Measurements from ENCODE around the gene TRIM31.

TRIM31 gene

GRCh38 chr6:30154709-30155519 lies 42.0 kb upstream of the TRIM31 start (continued):
- TF ChIP-seq, protein P1, sequence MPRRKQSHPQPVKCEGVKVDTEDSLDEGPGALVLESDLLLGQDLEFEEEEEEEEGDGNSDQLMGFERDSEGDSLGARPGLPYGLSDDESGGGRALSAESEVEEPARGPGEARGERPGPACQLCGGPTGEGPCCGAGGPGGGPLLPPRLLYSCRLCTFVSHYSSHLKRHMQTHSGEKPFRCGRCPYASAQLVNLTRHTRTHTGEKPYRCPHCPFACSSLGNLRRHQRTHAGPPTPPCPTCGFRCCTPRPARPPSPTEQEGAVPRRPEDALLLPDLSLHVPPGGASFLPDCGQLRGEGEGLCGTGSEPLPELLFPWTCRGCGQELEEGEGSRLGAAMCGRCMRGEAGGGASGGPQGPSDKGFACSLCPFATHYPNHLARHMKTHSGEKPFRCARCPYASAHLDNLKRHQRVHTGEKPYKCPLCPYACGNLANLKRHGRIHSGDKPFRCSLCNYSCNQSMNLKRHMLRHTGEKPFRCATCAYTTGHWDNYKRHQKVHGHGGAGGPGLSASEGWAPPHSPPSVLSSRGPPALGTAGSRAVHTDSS (tag by site-specific recombination; IDR thresholded peaks at IDR 0.05), result no peak
- TF ChIP-seq ZNF548 (tag by site-specific recombination; IDR thresholded peaks at IDR 0.05), result no peak
- no peak for TF ChIP-seq ZNF530 (tag by site-specific recombination; IDR thresholded peaks at IDR 0.05; ENCODE audit: low read depth)
- TF ChIP-seq ZBTB48 (tag by site-specific recombination; IDR thresholded peaks at IDR 0.05), result peak; percentile 55; the same call in 1 of the 2 replicates
- TF ChIP-seq ZFP69B (tag by site-specific recombination; IDR thresholded peaks at IDR 0.05), result peak; percentile 79; the same call in 1 of the 2 replicates
- no peak for TF ChIP-seq ZNF707 (tag by site-specific recombination; IDR thresholded peaks at IDR 0.05)
- TF ChIP-seq, protein P2, sequence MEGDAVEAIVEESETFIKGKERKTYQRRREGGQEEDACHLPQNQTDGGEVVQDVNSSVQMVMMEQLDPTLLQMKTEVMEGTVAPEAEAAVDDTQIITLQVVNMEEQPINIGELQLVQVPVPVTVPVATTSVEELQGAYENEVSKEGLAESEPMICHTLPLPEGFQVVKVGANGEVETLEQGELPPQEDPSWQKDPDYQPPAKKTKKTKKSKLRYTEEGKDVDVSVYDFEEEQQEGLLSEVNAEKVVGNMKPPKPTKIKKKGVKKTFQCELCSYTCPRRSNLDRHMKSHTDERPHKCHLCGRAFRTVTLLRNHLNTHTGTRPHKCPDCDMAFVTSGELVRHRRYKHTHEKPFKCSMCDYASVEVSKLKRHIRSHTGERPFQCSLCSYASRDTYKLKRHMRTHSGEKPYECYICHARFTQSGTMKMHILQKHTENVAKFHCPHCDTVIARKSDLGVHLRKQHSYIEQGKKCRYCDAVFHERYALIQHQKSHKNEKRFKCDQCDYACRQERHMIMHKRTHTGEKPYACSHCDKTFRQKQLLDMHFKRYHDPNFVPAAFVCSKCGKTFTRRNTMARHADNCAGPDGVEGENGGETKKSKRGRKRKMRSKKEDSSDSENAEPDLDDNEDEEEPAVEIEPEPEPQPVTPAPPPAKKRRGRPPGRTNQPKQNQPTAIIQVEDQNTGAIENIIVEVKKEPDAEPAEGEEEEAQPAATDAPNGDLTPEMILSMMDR (tag by site-specific recombination; IDR thresholded peaks at IDR 0.05), result no peak
- no peak for TF ChIP-seq ZNF221 (tag by site-specific recombination; IDR thresholded peaks at IDR 0.05; ENCODE audit: borderline replicate concordance)
- peak; percentile 95 for TF ChIP-seq HOXD13 (CRISPR knock-in tag; IDR thresholded peaks at IDR 0.05; ENCODE audit: borderline replicate concordance)
- TF ChIP-seq KLF10 (tag by site-specific recombination; IDR thresholded peaks at IDR 0.05), result 0 out of 2 replicates have a peak, but pooled peaks have one; percentile 25
- TF ChIP-seq ZNF223 (tag by site-specific recombination; IDR thresholded peaks at IDR 0.05), result no peak
- TF ChIP-seq, protein P3, sequence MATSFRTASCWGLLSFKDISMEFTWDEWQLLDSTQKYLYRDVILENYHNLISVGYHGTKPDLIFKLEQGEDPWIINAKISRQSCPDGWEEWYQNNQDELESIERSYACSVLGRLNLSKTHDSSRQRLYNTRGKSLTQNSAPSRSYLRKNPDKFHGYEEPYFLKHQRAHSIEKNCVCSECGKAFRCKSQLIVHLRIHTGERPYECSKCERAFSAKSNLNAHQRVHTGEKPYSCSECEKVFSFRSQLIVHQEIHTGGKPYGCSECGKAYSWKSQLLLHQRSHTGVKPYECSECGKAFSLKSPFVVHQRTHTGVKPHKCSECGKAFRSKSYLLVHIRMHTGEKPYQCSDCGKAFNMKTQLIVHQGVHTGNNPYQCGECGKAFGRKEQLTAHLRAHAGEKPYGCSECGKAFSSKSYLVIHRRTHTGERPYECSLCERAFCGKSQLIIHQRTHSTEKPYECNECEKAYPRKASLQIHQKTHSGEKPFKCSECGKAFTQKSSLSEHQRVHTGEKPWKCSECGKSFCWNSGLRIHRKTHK (tag by site-specific recombination; IDR thresholded peaks at IDR 0.05), result no peak
- TF ChIP-seq, protein P4, sequence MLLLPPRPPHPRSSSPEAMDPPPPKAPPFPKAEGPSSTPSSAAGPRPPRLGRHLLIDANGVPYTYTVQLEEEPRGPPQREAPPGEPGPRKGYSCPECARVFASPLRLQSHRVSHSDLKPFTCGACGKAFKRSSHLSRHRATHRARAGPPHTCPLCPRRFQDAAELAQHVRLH (tag by site-specific recombination; IDR thresholded peaks at IDR 0.05), result peak; percentile 51; the same call in 1 of the 2 replicates
- no peak for TF ChIP-seq YY1 (tag by site-specific recombination; IDR thresholded peaks at IDR 0.05)
- TF ChIP-seq EGR2 (tag by site-specific recombination; IDR thresholded peaks at IDR 0.05; ENCODE audit: low read depth), result no peak
- peak; percentile 82 for TF ChIP-seq ZNF76 (tag by site-specific recombination; IDR thresholded peaks at IDR 0.05; ENCODE audit: borderline replicate concordance, low read depth)
- TF ChIP-seq SP2 (tag by site-specific recombination; IDR thresholded peaks at IDR 0.05), result no peak
- TF ChIP-seq ZNF398 (tag by site-specific recombination; IDR thresholded peaks at IDR 0.05), result peak; percentile 78
- no peak for TF ChIP-seq ZNF473 (tag by site-specific recombination; IDR thresholded peaks at IDR 0.05)
- TF ChIP-seq ZBTB10 (tag by site-specific recombination; IDR thresholded peaks at IDR 0.05), result no peak
- peak; percentile 0; the same call in 1 of the 2 replicates for TF ChIP-seq ZBTB20 (tag by site-specific recombination; IDR thresholded peaks at IDR 0.05)
- TF ChIP-seq ZNF560 (tag by site-specific recombination; IDR thresholded peaks at IDR 0.05; ENCODE audit: borderline replicate concordance), result no peak
- TF ChIP-seq ZIC2 (tag by site-specific recombination; IDR thresholded peaks at IDR 0.05), result peak; percentile 99
- TF ChIP-seq ZNF366 (tag by site-specific recombination; conservative IDR thresholded peaks at IDR 0.05), result peak; percentile 84
- TF ChIP-seq SP7 (tag by site-specific recombination; IDR thresholded peaks at IDR 0.05), result peak; percentile 87
- TF ChIP-seq, protein P5, sequence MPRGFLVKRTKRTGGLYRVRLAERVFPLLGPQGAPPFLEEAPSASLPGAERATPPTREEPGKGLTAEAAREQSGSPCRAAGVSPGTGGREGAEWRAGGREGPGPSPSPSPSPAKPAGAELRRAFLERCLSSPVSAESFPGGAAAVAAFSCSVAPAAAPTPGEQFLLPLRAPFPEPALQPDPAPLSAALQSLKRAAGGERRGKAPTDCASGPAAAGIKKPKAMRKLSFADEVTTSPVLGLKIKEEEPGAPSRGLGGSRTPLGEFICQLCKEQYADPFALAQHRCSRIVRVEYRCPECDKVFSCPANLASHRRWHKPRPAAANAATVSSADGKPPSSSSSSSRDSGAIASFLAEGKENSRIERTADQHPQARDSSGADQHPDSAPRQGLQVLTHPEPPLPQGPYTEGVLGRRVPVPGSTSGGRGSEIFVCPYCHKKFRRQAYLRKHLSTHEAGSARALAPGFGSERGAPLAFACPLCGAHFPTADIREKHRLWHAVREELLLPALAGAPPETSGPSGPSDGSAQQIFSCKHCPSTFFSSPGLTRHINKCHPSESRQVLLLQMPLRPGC (tag by site-specific recombination; IDR thresholded peaks at IDR 0.05), result peak; percentile 93
- peak; percentile 64 for TF ChIP-seq ZNF600 (tag by site-specific recombination; IDR thresholded peaks at IDR 0.05)
